HFF-Myc (cell line): ENCODE measurements around the gene CNOT8.

Experiments used
- DNase-seq: peaks from one replicate; pipeline ENCODE4 v3.0.0-alpha.2; 2011; ENCODE audit warnings: low read depth; ENCODE audit errors: extremely low read depth
- H3K4me3 ChIP-seq: replicated peaks from 2 replicates; pipeline ENCODE4 v1.5.1; 2011; ENCODE audit warnings: low read depth, mild to moderate bottlenecking, control low read depth, low read length
- TF ChIP-seq, protein P1 (sequence below): IDR thresholded peaks from 2 replicates; pipeline ENCODE4 v1.5.1; 2012; ENCODE audit warnings: mild to moderate bottlenecking, low read depth, low read length, control low read depth; ENCODE audit errors: missing control alignments

CNOT8 gene

DNA sequence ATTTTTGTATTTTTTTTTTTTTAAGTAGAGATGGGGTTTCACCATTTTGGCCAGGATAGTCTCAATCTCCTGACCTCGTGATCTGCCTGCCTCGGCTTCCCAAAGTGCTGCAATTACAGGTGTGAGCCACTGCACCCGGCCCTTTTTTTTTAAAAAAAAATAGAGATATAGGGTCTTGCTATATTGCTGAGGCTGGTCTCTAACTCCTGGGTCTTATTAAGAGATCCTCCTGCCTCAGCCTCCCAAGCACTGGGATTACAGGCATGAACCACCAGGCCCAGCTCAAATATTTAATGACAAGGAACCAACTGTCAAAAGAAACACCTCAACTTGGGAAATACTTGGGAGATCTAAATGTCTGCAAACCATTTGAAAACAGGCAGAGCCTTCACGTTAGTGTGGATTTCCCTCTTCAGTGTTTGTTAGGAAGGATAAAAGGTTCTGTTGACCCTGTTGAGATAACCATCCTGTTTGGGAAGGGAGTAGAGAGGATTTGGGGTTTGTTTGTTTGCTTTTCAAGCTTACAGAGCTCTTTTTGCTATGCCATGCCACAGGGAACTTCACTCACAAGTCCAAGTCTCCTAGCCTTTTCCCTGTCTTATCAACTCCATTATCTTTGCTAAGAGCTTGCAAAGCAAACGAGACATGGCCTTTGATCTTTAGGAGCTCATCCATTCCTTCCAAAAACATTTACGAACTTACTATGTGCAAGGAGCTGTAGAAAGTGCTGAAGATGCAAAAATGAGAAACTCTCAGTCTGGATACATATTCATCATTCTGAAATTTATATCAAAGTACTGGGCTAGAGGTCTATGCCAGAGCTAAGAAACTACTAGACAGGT lies 15.5 kb upstream of the CNOT8 start:
- TF ChIP-seq, protein P1, sequence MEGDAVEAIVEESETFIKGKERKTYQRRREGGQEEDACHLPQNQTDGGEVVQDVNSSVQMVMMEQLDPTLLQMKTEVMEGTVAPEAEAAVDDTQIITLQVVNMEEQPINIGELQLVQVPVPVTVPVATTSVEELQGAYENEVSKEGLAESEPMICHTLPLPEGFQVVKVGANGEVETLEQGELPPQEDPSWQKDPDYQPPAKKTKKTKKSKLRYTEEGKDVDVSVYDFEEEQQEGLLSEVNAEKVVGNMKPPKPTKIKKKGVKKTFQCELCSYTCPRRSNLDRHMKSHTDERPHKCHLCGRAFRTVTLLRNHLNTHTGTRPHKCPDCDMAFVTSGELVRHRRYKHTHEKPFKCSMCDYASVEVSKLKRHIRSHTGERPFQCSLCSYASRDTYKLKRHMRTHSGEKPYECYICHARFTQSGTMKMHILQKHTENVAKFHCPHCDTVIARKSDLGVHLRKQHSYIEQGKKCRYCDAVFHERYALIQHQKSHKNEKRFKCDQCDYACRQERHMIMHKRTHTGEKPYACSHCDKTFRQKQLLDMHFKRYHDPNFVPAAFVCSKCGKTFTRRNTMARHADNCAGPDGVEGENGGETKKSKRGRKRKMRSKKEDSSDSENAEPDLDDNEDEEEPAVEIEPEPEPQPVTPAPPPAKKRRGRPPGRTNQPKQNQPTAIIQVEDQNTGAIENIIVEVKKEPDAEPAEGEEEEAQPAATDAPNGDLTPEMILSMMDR, result no peak

DNA sequence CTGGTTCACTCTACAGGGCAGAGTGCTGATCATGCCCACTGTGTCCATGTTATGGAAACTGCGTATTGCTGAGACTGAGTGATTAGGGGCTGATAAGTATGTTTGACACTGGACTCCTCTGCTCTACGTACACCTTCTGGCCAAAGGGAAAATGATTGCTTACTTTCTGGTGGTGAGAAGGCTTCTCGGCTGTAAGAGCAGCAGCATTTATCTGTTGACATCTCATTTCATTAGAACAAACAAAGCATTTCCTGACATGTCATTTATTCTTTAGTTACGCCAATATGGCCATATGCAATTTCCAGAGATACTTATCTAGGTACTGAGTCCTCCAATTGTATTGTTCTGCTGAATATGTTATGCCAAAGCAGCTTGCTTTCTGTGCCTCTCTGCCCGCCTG lies 13.6 kb upstream of the CNOT8 start:
- H3K4me3 ChIP-seq, result no peak overlapping the region
- DNase-seq, result no peak
- TF ChIP-seq, protein P1, result no peak

More for the DNA sequence above, 15.5 kb upstream of the CNOT8 start:
- DNase-seq, result no peak
- no peak overlapping the region for H3K4me3 ChIP-seq

DNA sequence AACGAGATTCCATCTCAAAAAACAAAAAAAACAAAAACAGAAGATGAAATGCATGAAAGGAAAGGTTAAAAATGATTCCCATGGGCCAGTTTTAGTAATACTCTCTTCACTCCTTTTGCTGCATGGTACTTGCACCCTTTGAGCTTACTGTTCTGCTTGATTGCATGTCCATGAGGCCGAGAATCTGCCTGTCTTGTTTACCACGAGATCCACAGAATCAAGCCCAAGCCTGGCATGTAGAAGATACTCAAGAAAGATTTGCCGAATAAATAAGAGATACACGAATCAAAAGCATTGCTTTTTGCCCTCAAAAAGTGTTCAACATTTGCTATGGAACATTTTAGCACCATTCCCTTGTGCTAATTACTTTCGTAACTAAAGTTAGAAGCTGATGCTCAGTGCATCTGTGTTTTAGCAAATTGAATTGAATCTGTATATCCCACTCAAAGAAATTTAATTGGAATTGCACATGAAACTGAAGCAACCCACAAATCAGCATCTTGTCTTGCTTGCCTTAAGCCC lies 9.1 kb upstream of the CNOT8 start:
- no peak for DNase-seq
- H3K4me3 ChIP-seq, result peak overlapping the region; percentile 47
- TF ChIP-seq, protein P1, result no peak

DNA sequence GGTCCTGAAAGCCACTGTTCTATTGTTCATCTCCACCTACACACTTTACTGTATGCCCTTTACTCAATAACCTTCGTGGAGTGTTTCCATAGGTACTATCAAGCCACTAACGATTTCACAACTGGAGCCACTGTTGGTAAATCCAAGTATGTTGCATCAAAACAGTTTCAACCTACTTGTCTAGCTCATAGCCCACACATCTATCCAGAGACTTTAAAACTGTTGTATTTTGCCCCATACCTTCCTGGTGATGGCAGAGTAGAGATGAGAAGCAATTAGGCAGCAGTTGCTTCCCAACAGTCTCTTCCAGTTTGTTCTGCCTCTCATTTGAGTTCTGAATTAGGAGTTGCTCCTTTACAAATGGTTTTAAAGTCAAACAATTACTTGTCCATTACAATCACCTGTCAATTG lies 8.6 kb upstream of the CNOT8 start:
- TF ChIP-seq, protein P1, result no peak
- no peak for DNase-seq
- peak overlapping the region; percentile 47 for H3K4me3 ChIP-seq

DNA sequence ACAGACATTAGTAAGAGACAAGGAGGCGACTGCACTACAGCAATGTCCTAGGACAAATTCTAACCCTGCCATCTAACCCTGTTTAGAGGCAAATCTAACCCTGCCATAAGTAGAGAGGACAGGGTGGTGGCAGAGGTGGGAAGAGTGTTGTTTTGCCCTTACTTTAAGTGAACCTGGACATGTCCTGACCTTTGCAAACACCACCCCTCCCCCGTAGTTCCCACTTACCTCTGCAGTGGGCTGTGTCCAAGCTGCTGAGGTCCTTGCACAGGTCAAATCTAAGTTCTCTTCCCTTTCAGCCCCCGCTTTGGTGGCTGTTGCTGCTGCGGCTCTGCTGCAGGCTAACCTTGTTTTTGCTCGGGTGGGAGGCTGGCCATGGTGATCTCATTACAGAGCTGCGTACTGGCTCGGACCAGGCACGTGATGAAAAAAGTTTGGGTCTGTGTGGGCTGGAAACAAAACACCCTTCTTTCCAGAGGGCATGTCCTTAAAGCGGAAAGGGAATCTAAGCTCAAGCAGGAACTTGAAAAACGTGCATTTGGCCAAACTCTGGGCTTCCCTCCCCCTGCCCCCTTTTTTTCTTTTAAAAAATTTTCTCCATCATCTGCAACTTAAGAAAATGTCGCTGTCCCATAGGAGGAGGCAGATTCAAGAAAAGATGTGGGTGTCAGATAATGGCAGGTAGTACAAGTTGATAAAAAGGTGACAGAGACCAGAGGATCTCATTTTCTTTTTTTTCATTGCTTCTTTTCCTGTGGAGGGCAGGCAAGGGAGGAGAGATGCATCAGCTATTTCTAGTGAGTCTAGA lies 8.0 kb upstream of the CNOT8 start, which contains the start of gene FAXDC2:
FAXDC2 (minus strand) TSS at position 349 of the 808 bp plus-strand sequence. CDS start 12,425 bp downstream, outside the sequence.
- TF ChIP-seq, protein P1, result no peak
- DNase-seq, result peak; percentile 80
- H3K4me3 ChIP-seq, result peak within 1 kb of the TSS; percentile 47

DNA sequence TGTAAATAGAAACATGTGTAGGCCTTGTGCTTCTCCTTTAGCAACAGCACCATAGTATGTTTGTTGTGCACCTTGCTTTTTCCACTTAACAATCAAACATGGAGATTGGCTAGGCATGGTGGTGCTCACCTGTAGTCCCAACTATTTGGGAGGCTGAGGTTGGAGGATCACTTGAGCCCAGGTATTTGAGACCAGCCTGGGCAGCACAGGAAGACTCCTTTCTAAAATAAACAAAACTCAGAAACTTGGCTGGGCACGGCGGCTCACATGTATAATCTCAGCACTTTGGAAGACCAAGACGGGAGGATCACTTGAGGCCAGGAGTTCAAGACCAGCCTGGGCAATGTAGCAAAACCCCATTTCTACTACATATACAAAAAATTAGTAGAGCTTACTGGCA lies 7.1 kb upstream of the CNOT8 start:
- DNase-seq, result no peak
- TF ChIP-seq, protein P1, result no peak
- no peak overlapping the region for H3K4me3 ChIP-seq
